Left ventricle myocardium inferior (tissue), 1 donor: Measurements from ENCODE around the gene CLDND2. TPM values are rescaled to one million over a fixed set of nuclear protein-coding genes. Genes with fewer than 3 reads are reported as not detected.

Source experiments
- DNase-seq: peaks from one replicate; pipeline ENCODE4 v3.0.0-alpha.2; 2020
- H3K27ac ChIP-seq: fragments of 200-600 bp; replicated peaks from 2 replicates; pipeline ENCODE4 v1.8.0; 2021
- H3K27me3 ChIP-seq: fragments of 200-600 bp; 2 replicates; pipeline ENCODE4 v1.8.0; 2021; ENCODE audit warnings: low read depth
- H3K36me3 ChIP-seq: fragments of 200-600 bp; 2 replicates; pipeline ENCODE4 v1.8.0; 2021
- H3K4me1 ChIP-seq: fragments of 200-600 bp; 2 replicates; pipeline ENCODE4 v1.8.0; 2021
- H3K4me3 ChIP-seq: fragments of 200-600 bp; 2 replicates; pipeline ENCODE4 v1.8.0; 2021; ENCODE audit warnings: mild to moderate bottlenecking, moderate library complexity
- H3K9me3 ChIP-seq: fragments of 200-600 bp; replicated peaks from 2 replicates; pipeline ENCODE4 v1.8.0; 2021
- CTCF ChIP-seq: fragments of 200-600 bp; IDR thresholded peaks from 2 replicates; pipeline ENCODE4 v1.8.0; 2021; ENCODE audit warnings: antibody characterized with exemption, mild to moderate bottlenecking, borderline replicate concordance
- intact Hi-C: fragments of 100-400 bp; cut with micrococcal nuclease; formaldehyde crosslinking; loops from one replicate; pipeline ENCODE4 v1.11.0; 2022
- total RNA-seq: library from RNA; stranded (reverse); fragmentation: NEBNext Ultra II Directional; extraction: Animal tissue kit (Norgen Biotek cat#: 25700); gene quantifications from one replicate; pipeline ENCODE4 v1.2.1, GENCODE V29; 2021
- donor health status: DM: no; HTN: yes; CAD: no; lungs with severe emphysema.

CLDND2 gene
- total RNA-seq, 1 donor from 2014 or later = 1.5 TPM

- intact Hi-C loops = no loop called here
- peaks cover 20% of the 10 kb centered on the region for H3K4me1 ChIP-seq
- H3K4me3 ChIP-seq = no peak within 1 kb of the TSS
- H3K27me3 ChIP-seq = no peaks in the 10 kb centered on the region
- H3K36me3 ChIP-seq = peaks cover 19% of the 10 kb centered on the region
- no peaks in the 10 kb centered on the region for H3K9me3 ChIP-seq
- DNase-seq = no peak
- no peak within 1 kb of the TSS for H3K27ac ChIP-seq
- TF ChIP-seq CTCF = no peak
These were observed 26.7 kb downstream of the CLDND2 start, which contains the start of gene VSIG10L for GRCh38 chr19:51341976-51342580. Gene VSIG10L (minus strand): TSS chr19:51342139. CDS start chr19:51342124, 15 bp downstream.

- Histone ChIP-seq H3K4me1 (peaks cover 20% of the 10 kb centered on the region), H3K4me3 (no peak overlapping the region), H3K27ac (no peak overlapping the region), H3K9me3 (no peaks in the 10 kb centered on the region), H3K36me3 (peaks cover 9% of the 10 kb centered on the region), H3K27me3 (no peaks in the 10 kb centered on the region)
- TF ChIP-seq CTCF = no peak
- no peak for DNase-seq
- intact Hi-C loops = no loop called here
These were observed 27.7 kb downstream of the CLDND2 start for GRCh38 chr19:51341066-51341465.

- peaks cover 20% of the 10 kb centered on the region for H3K4me1 ChIP-seq
- H3K27ac ChIP-seq = peak overlapping the region; percentile 73
- intact Hi-C loops = no loop called here
These were observed 28.8 kb downstream of the CLDND2 start for GRCh38 chr19:51339687-51340656.

GRCh38 chr19:51339313-51339686 lies 29.5 kb downstream of the CLDND2 start:
- no peaks in the 10 kb centered on the region for H3K36me3 ChIP-seq
- intact Hi-C loops = no loop called here
- H3K9me3 ChIP-seq = no peaks in the 10 kb centered on the region
- H3K27me3 ChIP-seq = no peaks in the 10 kb centered on the region
- H3K4me1 ChIP-seq = peaks cover 20% of the 10 kb centered on the region
- no peak for DNase-seq
- peak overlapping the region; percentile 78 for H3K4me3 ChIP-seq
- H3K27ac ChIP-seq = peak overlapping the region; percentile 42
- no peak for TF ChIP-seq CTCF

More at GRCh38 chr19:51339687-51340656, 28.8 kb downstream of the CLDND2 start:
- peaks cover 5% of the 10 kb centered on the region for H3K36me3 ChIP-seq
- no peaks in the 10 kb centered on the region for H3K9me3 ChIP-seq
- DNase-seq = peak; percentile 98
- TF ChIP-seq CTCF = peak; percentile 48
- no peaks in the 10 kb centered on the region for H3K27me3 ChIP-seq
- H3K4me3 ChIP-seq = peak overlapping the region; percentile 78

GRCh38 chr19:51338563-51339312 lies 30.1 kb downstream of the CLDND2 start:
- no peaks in the 10 kb centered on the region for H3K27me3 ChIP-seq
- H3K9me3 ChIP-seq = no peaks in the 10 kb centered on the region
- H3K27ac ChIP-seq = peak overlapping the region; percentile 42
- TF ChIP-seq CTCF = peak; percentile 91
- H3K4me3 ChIP-seq = peak overlapping the region; percentile 78
- DNase-seq = peak; percentile 78
- intact Hi-C loops = no loop called here
- H3K36me3 ChIP-seq = no peaks in the 10 kb centered on the region
- H3K4me1 ChIP-seq = peaks cover 20% of the 10 kb centered on the region
